ENCODE measurements around the gene ZNF688. TPM values are rescaled to one million over a fixed set of nuclear protein-coding genes. Genes with fewer than 3 reads are reported as not detected.
"Not testable (repeated sequence)": the region's sequence is repeated elsewhere in the genome, so short reads cannot be mapped to it uniquely, and the experiment has no call there.

Gene ZNF688
- total RNA-seq, 4 donors from 2014 or later = 11.9 to 22.5 (median 16.0) TPM

DNA sequence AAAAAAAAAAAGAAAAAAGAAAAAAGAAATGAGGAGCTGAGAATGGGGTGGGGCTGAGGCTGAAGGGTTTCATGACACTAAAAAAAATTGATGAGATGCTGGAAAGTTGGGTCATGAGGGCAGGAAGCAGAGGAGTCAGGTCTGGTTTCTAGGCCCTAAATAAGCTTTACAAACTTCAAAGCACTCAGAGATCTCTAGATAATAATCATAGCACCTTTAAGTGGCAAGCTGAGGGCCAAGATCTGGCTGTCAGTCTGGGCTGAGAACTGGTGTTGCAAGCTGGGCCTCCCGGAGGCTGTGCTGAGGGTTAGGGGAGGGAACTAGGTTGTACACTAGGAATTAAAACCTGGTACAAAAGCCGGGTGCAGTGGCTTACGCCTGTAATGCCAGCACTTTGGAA is 19.7 kb downstream of the ZNF688 start:
- H3K4me3 ChIP-seq (ENCODE audit: low read depth, poor library complexity, severe bottlenecking) = no peak overlapping the region
- DNase-seq (ENCODE audit: low spot score in 2 of 2) = no peak
- 38 to 43% methylated on average over 3 of the region's 3 CpGs for WGBS, 2 donors
- TF ChIP-seq, protein P1, sequence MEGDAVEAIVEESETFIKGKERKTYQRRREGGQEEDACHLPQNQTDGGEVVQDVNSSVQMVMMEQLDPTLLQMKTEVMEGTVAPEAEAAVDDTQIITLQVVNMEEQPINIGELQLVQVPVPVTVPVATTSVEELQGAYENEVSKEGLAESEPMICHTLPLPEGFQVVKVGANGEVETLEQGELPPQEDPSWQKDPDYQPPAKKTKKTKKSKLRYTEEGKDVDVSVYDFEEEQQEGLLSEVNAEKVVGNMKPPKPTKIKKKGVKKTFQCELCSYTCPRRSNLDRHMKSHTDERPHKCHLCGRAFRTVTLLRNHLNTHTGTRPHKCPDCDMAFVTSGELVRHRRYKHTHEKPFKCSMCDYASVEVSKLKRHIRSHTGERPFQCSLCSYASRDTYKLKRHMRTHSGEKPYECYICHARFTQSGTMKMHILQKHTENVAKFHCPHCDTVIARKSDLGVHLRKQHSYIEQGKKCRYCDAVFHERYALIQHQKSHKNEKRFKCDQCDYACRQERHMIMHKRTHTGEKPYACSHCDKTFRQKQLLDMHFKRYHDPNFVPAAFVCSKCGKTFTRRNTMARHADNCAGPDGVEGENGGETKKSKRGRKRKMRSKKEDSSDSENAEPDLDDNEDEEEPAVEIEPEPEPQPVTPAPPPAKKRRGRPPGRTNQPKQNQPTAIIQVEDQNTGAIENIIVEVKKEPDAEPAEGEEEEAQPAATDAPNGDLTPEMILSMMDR (IDR thresholded peaks at IDR 0.05) = no peak
- intact Hi-C loops (cut with DNase I; ENCODE audit: low total_unique reads) = no loop called here

DNA sequence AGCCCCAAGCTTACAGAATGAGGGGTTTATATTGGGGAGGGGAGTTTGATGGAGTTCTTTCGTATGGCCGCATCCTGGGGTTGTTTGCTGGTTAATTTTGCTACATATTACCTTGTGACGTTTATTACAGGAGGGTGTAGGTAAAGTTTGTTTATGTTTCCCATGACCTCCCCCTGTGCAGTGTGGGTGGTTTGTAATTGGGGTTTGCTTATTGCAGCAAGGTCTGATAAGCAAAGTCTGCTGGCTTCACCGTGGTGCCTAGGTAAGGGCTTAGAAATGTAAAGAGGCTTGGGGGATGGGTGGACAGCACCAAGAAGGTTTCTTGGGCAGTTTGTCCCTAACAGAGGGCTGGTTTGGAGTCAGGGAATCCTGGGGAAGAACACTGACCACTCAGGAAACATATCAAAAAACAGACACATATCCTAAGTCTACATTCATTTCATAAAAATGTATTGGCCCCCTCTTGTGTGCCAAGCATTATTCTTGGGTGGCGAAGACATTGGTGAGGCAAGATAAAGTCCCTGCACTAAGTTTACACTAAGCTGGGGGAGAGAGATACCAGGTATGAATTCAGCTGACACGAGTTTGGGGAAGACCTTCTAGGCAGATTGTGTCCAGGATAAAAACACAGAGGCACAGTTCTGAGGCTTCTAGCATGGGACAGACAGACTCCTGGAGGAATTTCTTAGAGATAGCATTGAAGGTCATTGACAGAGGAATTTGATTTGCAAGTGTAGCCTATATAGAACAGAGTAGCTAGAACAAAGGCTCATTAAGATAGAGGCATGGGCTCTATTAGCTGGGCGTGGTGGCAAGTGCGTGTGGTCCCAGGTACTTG is 22.9 kb downstream of the ZNF688 start:
- TF ChIP-seq, protein P1 (IDR thresholded peaks at IDR 0.05) = no peak
- WGBS, 2 donors = 76 to 84% methylated on average over 8 of the region's 8 CpGs
- intact Hi-C loops (cut with DNase I; ENCODE audit: low total_unique reads) = no loop called here
- H3K4me3 ChIP-seq (ENCODE audit: low read depth, poor library complexity, severe bottlenecking) = no peak overlapping the region
- no peak for DNase-seq (ENCODE audit: low spot score in 2 of 2)

DNA sequence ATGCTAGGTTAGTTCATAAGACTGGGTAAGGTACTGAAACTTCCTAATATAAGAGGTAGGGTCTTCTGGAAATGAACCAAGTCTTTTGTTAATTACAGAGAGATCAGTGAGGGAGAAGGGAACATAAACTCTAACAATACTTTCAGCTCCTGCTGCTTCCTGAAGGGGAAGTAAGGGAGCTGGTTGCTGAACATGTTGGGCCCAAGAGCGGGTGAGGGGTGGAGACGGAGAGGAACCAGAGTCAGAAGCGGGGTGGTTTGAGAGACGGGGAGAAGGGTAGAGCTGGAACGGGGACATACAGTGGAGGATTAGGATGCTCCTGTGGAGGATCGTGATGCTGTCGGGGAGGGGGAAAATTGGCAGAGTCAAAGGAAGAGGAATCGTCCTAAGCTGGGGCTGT is 25.4 kb downstream of the ZNF688 start:
- TF ChIP-seq, protein P1 (IDR thresholded peaks at IDR 0.05) = no peak
- TF ChIP-seq POLR2A (IDR thresholded peaks at IDR 0.05) = no peak
- WGBS, 2 donors = 72 to 78% methylated on average over 8 of the region's 8 CpGs
- DNase-seq (ENCODE audit: low spot score in 2 of 2) = no peak
- intact Hi-C loops (cut with DNase I; ENCODE audit: low total_unique reads) = no loop called here
- H3K4me3 ChIP-seq (ENCODE audit: low read depth, poor library complexity, severe bottlenecking) = no peak overlapping the region

DNA sequence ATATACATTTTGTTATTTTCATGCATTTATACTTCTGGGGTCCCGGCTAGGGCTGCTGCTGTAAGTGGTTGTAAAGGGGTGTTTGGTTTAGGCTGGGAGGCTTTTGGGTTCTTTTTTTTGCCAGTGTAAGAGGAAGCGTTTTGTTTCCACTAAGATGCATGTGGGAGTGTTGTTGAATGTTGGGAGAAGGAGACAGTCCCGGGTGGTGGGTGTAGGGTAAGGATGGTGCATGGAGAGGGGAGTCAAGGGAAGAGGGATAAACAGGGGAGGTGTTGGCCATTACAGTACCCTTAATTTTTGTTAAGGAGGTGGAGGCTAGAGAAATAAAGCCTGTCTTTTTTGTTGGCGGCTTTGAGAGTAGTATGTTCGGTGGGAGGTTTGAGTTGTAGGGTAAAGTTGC is 28.4 kb downstream of the ZNF688 start:
- DNase-seq (ENCODE audit: low spot score in 2 of 2) = no peak
- H3K4me3 ChIP-seq (ENCODE audit: low read depth, poor library complexity, severe bottlenecking) = no peak overlapping the region
- TF ChIP-seq POLR2A (IDR thresholded peaks at IDR 0.05) = no peak
- TF ChIP-seq, protein P1 (IDR thresholded peaks at IDR 0.05) = no peak
- WGBS, 2 donors = 83 to 87% methylated on average over 5 of the region's 5 CpGs
- intact Hi-C loops (cut with DNase I; ENCODE audit: low total_unique reads) = no loop called here

DNA sequence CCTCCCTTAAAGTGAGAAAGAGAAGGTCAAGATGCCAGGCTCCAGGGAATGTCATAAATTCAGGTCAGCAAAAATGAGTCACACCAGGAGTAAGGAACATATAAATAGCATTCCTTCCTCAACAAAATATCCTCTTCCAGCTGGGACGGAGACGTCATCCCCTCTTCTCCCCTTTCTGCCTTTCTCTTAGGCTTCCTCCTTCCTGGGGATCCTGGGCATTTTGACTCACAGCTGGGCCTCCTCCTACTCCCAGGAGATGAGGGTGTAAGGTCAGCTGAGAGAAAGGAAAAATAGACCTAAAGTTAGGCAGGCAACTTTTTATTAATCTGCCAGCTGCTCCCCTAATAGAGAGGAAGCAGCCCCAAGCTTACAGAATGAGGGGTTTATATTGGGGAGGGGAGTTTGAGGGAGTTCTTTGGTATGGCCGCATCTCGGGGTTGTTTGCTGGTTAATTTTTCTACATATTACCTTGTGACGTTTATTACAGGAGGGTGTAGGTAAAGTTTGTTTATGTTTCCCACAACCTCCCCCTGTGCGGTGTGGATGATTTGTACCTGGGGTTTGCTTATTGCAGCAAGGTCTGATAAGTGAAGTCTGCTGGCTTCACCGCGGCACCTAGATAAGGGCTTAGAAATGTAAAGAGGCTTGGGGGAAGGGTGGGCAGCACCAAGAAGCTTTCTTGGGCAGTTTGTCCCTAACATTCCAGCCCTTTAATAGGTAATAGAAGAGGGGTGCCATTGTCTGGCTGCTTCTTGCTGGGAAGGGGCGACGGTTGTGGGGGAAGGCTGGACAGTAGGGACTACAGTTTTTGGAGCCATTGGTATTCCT is 29.8 kb downstream of the ZNF688 start:
- DNase-seq (ENCODE audit: low spot score in 2 of 2) = no peak
- no peak for TF ChIP-seq POLR2A (IDR thresholded peaks at IDR 0.05)
- TF ChIP-seq, protein P1 (IDR thresholded peaks at IDR 0.05) = no peak
- H3K4me3 ChIP-seq (ENCODE audit: low read depth, poor library complexity, severe bottlenecking) = no peak overlapping the region
- intact Hi-C loops (cut with DNase I; ENCODE audit: low total_unique reads) = no loop called here
- 70 to 73% methylated on average over 10 of the region's 10 CpGs for WGBS, 2 donors

DNA sequence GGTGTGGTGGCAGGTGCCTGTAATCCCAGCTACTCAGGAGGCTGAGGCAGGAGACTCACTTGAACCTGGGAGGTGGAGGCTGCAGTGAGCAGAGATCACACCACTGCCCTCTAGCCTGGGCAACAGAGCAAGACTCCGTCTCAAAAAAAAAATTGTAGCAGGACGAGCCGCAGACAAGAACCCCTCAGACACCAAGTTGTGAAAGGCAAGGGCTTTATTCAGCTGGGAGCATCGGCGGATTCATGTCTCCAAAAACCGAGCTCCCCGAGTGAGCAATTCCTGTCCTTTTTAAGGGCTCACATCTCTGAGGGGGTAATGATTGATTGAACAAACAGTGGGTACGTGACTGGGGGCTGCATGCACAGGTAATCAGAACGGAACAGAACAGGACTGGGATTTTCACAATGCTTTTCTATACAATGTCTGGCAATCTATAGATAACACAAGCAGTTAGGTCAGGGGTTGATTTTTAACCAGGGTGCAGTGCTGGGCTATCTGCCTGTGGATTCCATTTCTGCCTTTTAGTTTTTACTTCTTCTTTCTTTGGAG is 30.5 kb downstream of the ZNF688 start:
- intact Hi-C loops (cut with DNase I; ENCODE audit: low total_unique reads); DNase-seq (ENCODE audit: low spot score in 2 of 2); H3K4me3 ChIP-seq (ENCODE audit: low read depth, poor library complexity, severe bottlenecking): not testable (repeated sequence)
- WGBS, 2 donors = 81 to 86% methylated on average over 9 of the region's 9 CpGs

DNA sequence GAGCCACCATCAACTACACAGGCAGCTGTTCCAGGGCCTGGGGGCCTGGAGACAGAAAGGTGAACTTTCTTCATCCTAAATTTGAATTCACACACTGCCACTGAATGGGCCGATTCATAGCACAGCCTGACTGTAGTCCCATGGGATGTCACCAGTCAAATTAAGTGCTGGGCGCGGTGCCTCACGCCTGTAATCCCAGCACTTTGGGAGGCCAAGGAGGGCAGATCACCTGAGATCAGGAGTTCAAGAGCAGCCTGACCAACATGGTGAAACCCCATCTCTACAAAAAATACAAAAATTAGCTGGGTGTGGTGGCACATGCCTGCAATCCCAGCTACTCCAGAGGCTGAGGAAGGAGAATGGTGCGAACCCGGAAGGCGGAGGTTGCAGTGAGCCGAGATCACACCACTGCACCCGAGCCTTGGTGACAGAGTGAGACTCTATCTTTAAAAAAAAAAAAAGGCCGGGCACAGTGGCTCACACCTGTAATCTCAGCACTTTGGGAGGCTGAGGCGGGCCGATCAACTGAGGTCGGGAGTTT is 31.5 kb downstream of the ZNF688 start:
- intact Hi-C loops (cut with DNase I; ENCODE audit: low total_unique reads); DNase-seq (ENCODE audit: low spot score in 2 of 2); H3K4me3 ChIP-seq (ENCODE audit: low read depth, poor library complexity, severe bottlenecking): not testable (repeated sequence)
- WGBS, 2 donors = 91 to 92% methylated on average over 13 of the region's 13 CpGs
